ENCODE data around the gene ERC1. TPM values are rescaled to one million over a fixed set of nuclear protein-coding genes. Genes with fewer than 3 reads are reported as not detected.
A peak's percentile ranks its signal among the peaks of the same experiment; 100 is the strongest.

ERC1 gene
- total RNA-seq, 1 experiment from 2014 or later, result 18.1 TPM

DNA sequence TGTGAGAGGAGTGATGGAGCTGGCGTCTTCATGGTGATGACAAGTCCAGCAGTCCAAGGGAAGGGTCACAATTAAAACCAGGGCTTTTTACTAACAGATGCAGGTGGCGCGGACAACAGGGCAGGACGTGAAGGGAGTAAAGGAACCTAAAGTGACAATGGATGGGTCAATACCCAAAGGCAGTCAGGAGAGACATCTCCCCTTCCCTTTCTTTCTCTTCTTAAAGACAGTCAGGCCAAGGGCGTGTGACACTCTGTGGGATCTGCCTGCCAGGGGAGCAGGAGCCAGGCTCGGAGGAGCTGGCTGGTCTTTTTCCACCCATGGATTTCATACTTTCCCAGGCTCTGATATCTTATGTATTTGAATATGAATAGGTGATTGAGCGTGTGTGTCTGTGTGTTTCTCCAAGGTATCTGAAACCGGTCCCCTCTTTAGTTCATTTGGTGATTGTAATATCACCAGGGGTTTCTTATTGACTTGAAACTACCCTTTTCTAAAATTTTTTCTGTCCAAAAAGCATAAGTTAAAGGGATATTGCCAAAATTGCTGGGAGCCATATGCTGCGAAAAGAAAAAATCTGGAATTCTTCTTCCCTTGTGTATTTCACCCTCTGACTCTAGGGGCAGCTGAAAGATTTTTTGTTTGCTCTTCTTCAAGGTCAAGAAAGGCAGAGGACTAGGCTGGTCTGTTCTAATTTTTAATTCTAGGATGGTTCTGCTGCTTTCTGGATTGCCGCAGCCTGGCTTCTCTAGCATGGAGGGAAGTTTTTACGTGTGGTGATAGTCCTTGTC, 541.5 kb downstream of the ERC1 start:
- DNase-seq (ENCODE audit: low read depth), result no peak

- DNase-seq (ENCODE audit: low read depth), result peak; percentile 53
Observed at GRCh38 chr12:1533205-1533601, 542.2 kb downstream of the ERC1 start.

DNA sequence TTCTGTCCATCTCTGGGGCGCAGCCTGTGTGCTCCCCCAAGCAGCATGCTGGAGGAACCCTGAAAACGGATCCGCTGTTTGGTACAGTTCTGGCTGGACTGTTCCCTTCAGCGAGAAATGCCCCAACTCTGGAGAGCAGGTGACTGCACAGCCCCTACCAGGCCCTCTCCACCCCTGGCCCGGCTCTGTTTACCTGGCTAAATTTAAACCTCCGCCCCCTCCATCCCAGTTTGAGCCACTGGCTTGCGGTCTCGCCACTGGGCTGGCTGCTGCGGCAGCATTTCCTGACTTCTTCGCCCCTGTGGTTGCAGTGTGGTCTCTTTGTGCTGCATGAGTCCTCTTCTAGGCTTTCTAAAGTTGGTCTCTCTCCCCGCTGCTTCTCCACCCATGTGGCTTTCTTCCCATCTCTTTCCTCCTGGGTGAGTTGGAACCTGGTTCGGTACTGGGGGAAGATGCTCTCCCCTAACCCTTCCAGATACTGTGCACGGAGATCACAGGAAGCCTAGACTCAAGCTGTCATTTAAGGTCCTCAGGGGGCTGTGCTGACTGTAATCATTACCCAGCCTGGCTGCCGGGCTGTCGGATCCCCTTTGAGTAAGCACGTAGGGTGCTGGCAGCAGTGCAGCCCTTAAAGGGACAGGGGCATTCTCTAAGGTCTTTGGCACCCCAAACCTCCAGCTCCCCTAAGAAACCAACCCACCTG, 542.7 kb downstream of the ERC1 start:
- DNase-seq (ENCODE audit: low read depth), result peak; percentile 77

- DNase-seq (ENCODE audit: low read depth), result no peak
Observed at GRCh38 chr12:1534748-1535147, 543.7 kb downstream of the ERC1 start.

DNA sequence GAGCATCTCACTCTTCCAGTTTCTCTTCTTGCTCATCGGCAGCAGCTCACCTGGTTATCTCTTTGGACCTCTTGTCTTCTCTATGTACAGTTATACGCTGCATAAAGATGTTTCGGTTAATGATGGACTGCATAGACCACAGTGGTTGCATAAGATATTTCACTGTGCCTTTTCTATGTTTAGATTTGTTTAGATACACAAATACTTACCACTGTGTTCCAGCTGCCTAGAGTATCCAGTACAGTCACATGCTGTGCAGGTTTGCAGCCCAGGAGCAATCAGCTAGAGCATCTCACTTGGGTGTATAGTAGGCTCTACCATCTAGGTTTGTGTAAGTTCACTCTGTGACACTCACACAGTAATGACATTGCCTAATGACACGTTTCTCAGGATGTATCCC, 545.8 kb downstream of the ERC1 start:
- no peak for DNase-seq (ENCODE audit: low read depth)

DNA sequence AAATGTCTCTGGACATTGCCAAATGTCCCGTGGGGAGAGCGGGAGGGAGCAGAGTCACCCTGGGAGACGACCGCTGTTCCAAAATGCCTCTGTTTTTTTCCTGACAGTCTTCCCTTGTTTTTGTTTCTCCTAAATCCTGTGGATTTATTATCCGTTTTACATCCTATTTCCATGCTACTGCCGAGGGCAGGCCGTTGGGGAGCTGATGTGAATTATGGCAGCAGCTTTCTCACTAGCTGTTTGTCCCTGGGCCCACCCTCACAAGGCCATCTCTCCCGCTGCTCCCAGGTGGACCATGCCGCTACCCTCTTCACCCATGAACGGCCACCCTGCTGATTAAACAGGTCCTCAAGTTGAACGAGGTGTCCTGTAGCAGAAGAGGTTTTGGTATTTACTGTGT, 548.1 kb downstream of the ERC1 start:
- no peak for DNase-seq (ENCODE audit: low read depth)

GRCh38 chr12:1540690-1541089, 549.7 kb downstream of the ERC1 start:
- DNase-seq (ENCODE audit: low read depth), result peak; percentile 46

- DNase-seq (ENCODE audit: low read depth), result no peak
Observed at GRCh38 chr12:1542599-1542998, 551.6 kb downstream of the ERC1 start.

DNA sequence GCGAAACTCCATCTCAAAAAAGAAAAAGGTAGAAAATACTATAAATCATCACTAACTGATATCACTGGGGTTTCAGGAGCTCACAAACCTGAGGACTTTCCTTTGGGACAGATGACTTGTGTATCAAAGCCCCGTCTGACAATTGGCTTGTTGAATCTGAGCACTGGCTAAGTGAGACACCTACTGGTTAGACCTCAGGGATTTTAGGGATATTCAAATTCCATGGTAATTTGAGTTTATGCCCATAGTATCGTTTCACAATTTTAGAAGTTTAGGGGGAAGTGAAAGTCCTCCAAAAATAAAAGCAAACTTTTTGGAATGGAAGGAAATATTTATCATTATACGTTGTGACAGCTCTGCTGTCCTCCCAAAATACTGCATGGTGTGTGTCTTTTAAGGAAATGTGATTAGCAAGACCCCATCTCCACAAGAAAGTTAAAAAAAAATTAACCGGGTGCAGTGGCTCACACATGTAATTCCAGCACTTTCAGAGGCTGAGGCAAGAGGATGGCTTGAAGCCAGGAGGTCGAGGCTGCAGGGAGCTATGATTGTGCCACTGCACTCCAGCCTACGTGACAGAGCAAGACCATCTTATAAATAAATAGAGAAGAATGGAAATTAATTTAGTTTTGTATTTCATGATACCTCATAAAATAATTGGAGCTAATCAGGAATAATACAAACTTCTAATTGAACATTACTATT, 554.1 kb downstream of the ERC1 start:
- no peak for DNase-seq (ENCODE audit: low read depth)

Other genes starting within 250 kb of the ERC1 start
- 24.8 and 27.0 TPM in 2 replicates for gene WNK1, start 238.6 kb upstream of the ERC1 start, total RNA-seq (2014; rRNA removed; shearing (Covaris generic))
- 11.4 and 11.8 TPM in 2 replicates for gene RAD52, start 41.5 kb upstream of the ERC1 start, total RNA-seq (2014; rRNA removed; shearing (Covaris generic))

All from Daoy (cell line).